Measurements from ENCODE around the gene SETD3.

- no peak for TF ChIP-seq CTCF (optimal IDR thresholded peaks at IDR 0.05 in 1 of 3, IDR thresholded peaks at IDR 0.05 in 1 of 3, conservative IDR thresholded peaks at IDR 0.05 in 1 of 3; ENCODE audit: extremely low read depth in 1 of 3, insufficient read depth in 2 of 3, low read length in 3 of 3)
- TF ChIP-seq EZH2 (IDR thresholded peaks at IDR 0.05; ENCODE audit: low read length): no peak
Observed at GRCh38 chr14:99517643-99518381, 37.2 kb upstream of the SETD3 start.

Data from keratinocyte (primary cell).